GM21619 (cell line): ENCODE measurements around the gene ODC1.

Source experiments
- ATAC-seq: cut with Tn5 transposase; IDR thresholded peaks from one replicate; pipeline ENCODE4 v1.9.1; 2021; ENCODE audit not compliant: unreplicated experiment

ODC1 gene

GRCh38 chr2:10402062-10402585, 46.0 kb downstream of the ODC1 start:
- no peak for ATAC-seq

GRCh38 chr2:10400978-10401951, 46.9 kb downstream of the ODC1 start:
- ATAC-seq: no peak

- no peak for ATAC-seq
Measured at GRCh38 chr2:10400568-10400977, 47.6 kb downstream of the ODC1 start.

GRCh38 chr2:10400002-10400401, 48.1 kb downstream of the ODC1 start:
- no peak for ATAC-seq

GRCh38 chr2:10399358-10399757, 48.8 kb downstream of the ODC1 start:
- ATAC-seq: no peak

GRCh38 chr2:10398496-10398895, 49.6 kb downstream of the ODC1 start:
- no peak for ATAC-seq

- ATAC-seq: no peak
Measured at GRCh38 chr2:10397878-10398277, 50.2 kb downstream of the ODC1 start.

GRCh38 chr2:10397297-10397875, 50.7 kb downstream of the ODC1 start:
- ATAC-seq: no peak

- ATAC-seq: no peak
Measured at GRCh38 chr2:10396464-10396863, 51.7 kb downstream of the ODC1 start.

- ATAC-seq: no peak
Measured at GRCh38 chr2:10395893-10396292, 52.2 kb downstream of the ODC1 start.

GRCh38 chr2:10393640-10393982, 54.5 kb downstream of the ODC1 start:
- no peak for ATAC-seq

GRCh38 chr2:10392951-10393639, 55.0 kb downstream of the ODC1 start:
- ATAC-seq: no peak

GRCh38 chr2:10392548-10392947, 55.6 kb downstream of the ODC1 start:
- no peak for ATAC-seq

- no peak for ATAC-seq
Measured at GRCh38 chr2:10392100-10392499, 56.0 kb downstream of the ODC1 start.

- no peak for ATAC-seq
Measured at GRCh38 chr2:10390369-10390801, 57.7 kb downstream of the ODC1 start.
